GM21529 (cell line): ENCODE data around the gene RABGAP1.

Experiments
- ATAC-seq: cut with Tn5 transposase; IDR thresholded peaks from one replicate; pipeline ENCODE4 v1.9.1; 2021; ENCODE audit not compliant: unreplicated experiment

RABGAP1 gene

GRCh38 chr9:122944960-122945888, 4.4 kb downstream of the RABGAP1 start:
- ATAC-seq = no peak

GRCh38 chr9:122946461-122947005, 5.7 kb downstream of the RABGAP1 start:
- ATAC-seq = no peak

DNA sequence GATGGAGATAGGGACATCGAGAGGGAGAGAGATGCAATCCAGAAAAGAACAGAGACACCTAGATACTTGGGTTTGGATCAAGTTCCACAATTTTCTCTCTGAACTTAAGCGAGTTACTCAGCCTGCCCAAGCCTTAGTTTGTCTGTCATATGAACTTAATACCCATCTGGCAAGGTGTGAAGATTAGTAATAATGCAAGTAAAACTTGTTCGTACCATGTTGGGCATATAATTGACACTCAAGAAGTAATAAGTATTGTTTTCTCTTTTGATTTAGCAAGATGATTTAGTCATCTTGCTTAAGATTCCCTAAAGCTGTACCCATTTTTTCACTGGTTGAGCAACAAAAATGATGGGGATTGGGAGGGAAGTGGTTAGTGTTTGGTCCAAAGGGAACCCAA, 7.5 kb downstream of the RABGAP1 start:
- no peak for ATAC-seq

DNA sequence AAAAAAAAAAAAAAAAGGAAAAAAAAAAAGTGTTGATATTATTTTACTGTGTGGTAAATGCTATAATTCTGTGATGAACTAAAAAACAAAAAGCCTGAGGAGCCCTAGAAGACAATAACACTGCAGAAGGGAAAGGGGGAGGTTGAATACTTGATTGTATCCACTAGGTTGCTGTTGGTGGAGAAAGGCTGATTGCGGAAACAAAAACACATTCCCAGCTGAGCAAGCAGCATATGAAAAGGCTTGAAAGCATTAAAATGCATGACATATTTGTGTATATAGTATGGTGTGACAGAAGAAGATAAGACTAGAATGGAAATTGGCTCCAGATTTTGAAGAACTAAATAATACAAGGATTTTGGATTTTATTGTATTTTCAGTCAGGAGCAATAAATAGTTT, 8.9 kb downstream of the RABGAP1 start:
- ATAC-seq = no peak

DNA sequence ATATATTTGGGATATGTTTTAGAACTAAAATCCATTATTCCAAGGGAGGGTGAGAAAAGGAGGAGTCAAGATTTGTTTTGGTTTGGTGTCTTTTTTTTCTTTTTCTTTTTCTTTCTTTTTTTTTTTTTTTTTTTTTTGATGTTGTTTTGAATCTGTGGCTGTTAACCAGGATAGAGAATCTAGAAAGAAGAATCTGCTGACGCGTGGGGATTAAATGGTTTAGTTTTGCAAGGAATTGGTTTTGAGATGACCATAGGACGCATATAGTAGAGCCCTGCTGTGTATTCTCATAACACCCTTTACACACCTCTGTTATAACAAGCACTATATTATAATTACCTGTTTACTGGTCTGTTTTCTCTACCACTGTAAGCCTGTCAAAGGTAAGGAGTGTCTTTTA, 9.4 kb downstream of the RABGAP1 start:
- ATAC-seq = no peak

DNA sequence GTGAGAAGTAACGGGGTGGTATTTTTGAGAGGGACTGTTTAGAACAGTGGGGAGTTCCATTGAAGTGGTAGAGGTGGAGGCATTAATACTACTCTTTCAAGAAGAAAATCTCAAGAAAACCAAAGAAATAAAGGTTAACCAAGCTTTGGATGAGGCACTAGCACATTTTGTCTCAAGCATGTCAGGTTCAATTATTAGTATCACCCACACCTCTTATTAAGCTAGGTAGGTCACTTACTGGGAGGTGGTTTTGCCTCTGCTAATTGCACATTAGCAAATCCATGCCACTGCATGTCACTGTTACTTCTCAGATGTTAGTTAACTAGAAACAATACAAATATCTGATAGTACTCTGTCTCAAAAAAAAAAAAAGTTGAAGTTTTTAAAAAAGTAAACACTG, 10.2 kb downstream of the RABGAP1 start:
- ATAC-seq = no peak

GRCh38 chr9:122954253-122954691, 13.5 kb downstream of the RABGAP1 start:
- ATAC-seq = no peak

DNA sequence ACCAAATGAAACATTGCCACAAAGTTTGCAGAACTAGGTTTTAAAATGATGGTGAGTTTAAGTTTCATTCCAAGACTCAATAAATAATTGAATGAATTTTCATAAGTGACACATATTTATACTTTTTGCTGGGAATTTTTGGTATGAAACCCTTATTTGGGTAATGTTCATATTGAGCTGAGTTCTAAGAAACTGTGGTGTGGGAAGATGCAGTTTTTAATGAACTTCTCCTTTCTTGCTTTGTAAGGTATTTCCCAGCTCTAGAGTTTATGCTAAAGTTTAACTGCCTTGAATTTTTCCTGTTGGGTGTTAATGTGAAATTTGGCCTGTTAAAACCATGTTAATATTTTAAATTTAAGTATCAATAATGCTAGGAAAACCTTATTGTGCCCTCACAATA, 15.1 kb downstream of the RABGAP1 start:
- no peak for ATAC-seq

GRCh38 chr9:122961139-122961538, 20.3 kb downstream of the RABGAP1 start:
- no peak for ATAC-seq

- no peak for ATAC-seq
Observed at GRCh38 chr9:122975196-122975595, 34.4 kb downstream of the RABGAP1 start.

DNA sequence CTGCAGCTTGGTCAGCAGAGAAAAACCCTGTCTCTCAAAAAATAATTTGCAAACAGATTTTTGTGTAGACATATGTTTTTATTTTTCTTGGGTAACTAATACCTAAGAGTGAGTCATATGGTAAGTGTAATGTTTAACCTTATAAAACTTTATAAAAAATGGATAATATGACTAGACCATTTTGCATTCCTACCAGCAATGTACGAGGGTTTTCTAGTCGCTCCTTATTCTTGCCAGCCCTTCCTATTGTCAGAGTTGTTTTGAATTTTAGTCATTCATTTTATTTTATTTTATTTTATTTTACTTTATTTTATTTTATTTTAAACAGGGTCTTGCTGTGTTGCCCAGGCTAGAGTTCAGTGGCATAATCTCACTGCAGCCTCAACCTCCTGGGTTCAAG, 37.8 kb downstream of the RABGAP1 start:
- no peak for ATAC-seq

GRCh38 chr9:122986010-122986409, 45.2 kb downstream of the RABGAP1 start:
- ATAC-seq = no peak

- ATAC-seq = no peak
Observed at GRCh38 chr9:122988141-122988540, 47.3 kb downstream of the RABGAP1 start.

DNA sequence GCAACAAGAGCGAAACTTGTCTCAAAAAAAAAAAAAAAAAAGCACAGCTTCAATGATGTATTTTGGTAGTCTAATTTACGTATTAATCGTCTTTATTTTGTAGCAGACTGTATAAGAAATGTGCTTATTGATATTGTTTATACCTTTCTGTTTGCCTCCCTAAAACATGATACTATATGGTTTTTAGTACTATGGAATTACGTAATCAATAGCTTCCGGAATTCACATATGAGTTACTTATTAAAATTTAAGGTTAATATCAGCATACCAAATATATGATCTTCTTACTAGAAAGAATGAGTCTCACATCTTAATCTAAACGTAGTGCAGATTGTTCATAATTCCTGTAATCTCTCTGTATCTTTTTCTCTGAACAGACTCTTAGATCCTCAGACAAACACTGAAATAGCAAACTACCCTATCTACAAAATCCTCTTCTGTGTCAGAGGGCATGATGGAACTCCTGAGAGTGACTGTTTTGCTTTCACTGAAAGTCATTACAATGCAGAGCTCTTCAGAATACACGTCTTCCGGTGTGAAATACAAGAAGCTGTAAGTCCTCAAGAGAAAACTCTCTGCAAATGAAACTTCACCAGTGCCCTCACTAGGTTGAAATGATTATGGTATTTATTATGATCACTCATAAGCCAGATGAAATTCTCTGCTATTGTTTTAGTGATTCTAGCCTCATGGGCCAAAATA, 48.3 kb downstream of the RABGAP1 start:
- ATAC-seq = no peak

GRCh38 chr9:122991370-122991830, 50.6 kb downstream of the RABGAP1 start:
- no peak for ATAC-seq

DNA sequence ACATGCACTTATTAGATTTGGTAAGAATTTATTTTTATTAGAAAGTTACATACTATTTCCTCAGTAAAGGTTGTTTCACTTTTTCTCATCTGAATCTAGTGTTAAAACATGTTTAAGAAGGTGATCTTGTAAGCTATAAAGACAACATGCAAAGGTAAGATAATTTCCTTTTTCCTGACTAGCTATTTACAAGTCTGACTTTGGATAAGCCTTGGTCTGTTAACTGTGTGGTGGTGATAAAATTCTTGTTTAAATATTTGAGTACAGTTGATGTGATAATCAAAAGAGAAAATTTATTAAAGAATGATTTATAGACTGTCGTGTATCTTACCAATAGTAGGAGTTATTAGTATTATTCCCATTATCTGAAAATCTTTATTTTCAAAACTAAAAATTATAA, 55.8 kb downstream of the RABGAP1 start:
- no peak for ATAC-seq

DNA sequence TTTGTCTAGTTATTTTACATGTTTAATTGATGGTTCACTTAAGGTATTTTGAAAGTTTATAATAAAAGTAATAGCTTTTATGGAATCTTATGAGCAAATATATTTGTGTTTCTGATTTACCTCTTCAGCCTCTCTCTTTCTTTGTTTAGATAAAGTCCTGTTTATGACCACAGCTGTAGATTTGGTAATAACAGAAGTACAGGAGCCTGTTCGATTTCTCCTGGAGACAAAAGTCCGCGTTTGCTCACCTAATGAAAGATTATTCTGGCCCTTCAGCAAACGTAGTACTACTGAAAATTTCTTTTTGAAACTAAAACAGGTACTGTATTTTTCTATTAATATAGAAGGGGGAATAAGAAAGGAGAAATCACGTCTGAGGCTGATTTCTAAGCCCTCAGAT, 57.6 kb downstream of the RABGAP1 start:
- no peak for ATAC-seq

DNA sequence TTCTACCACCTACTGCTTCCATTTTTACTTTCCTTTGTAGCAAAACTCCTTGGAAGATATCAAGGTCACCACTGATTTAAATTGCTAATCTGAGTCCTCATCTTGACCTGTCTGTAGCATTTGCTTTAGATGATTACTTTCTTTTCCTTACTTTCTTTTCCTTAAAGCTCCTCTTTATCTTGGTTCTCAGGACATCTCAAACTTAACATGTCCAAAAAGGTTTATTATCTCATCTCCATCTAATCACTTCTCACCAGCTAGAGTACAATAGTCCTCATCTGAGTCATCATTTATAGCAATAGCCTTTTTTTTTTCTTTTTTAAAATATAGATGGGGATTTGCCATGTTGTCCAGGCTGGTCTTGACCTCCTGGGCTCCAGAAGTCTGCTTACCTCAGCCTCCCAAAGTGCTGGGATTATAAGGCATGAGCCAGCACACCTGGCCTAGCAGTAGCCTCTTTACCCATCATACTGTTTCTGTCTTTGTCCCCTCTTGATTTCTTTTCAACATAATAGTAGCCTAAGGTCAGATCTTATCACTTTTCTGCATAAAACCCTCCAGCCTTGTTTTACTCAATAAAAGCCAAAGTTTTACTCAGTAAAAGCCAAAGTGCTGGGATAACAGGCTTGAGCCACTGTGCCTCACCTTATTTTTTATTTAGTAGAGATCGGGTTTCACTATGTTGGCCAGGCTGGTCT, 59.7 kb downstream of the RABGAP1 start:
- ATAC-seq = no peak

- ATAC-seq = no peak
Observed at GRCh38 chr9:123002754-123003153, 61.9 kb downstream of the RABGAP1 start.

- ATAC-seq = no peak
Observed at GRCh38 chr9:123003466-123003865, 62.6 kb downstream of the RABGAP1 start.

GRCh38 chr9:123005964-123006363, 65.1 kb downstream of the RABGAP1 start:
- ATAC-seq = no peak
